GM21717 (cell line): Measurements from ENCODE around the gene PIK3R5.

Experiments used
- ATAC-seq: cut with Tn5 transposase; IDR thresholded peaks from one replicate; pipeline ENCODE4 v1.9.1; 2021; ENCODE audit warnings: mild to moderate bottlenecking, moderate library complexity; ENCODE audit not compliant: unreplicated experiment

The PIK3R5 gene, protein sequence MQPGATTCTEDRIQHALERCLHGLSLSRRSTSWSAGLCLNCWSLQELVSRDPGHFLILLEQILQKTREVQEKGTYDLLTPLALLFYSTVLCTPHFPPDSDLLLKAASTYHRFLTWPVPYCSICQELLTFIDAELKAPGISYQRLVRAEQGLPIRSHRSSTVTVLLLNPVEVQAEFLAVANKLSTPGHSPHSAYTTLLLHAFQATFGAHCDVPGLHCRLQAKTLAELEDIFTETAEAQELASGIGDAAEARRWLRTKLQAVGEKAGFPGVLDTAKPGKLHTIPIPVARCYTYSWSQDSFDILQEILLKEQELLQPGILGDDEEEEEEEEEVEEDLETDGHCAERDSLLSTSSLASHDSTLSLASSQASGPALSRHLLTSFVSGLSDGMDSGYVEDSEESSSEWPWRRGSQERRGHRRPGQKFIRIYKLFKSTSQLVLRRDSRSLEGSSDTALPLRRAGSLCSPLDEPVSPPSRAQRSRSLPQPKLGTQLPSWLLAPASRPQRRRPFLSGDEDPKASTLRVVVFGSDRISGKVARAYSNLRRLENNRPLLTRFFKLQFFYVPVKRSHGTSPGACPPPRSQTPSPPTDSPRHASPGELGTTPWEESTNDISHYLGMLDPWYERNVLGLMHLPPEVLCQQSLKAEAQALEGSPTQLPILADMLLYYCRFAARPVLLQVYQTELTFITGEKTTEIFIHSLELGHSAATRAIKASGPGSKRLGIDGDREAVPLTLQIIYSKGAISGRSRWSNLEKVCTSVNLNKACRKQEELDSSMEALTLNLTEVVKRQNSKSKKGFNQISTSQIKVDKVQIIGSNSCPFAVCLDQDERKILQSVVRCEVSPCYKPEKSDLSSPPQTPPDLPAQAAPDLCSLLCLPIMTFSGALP

GRCh38 chr17:8965394-8966168 lies at the start of gene PIK3R5:
Gene PIK3R5 (minus strand): TSS chr17:8965707. CDS start chr17:8911494, 54,213 bp downstream.
- ATAC-seq = peak; percentile 61

GRCh38 chr17:9011001-9011400 lies 45.5 kb upstream of the PIK3R5 start:
- ATAC-seq = no peak

GRCh38 chr17:9009737-9010136 lies 44.2 kb upstream of the PIK3R5 start:
- no peak for ATAC-seq

DNA sequence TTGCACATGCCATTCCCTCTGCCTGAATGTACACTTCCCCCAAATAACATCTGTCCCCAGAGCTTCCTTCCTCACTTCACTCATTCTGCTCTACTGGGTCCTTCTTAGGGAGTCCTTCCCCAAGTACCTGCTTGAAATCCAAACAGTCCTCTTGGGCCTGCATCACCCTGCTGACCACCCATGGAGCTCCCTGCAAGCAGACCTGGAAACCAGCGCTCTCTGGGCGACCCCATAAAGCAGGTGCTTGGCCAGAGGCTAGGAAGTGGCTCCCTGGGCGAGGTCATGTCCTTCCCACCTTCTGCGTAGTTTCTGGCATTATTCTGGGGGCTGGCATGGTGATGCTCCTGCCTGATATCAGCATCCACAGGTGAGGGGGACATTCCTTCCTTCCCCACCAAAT lies 43.6 kb upstream of the PIK3R5 start:
- no peak for ATAC-seq

DNA sequence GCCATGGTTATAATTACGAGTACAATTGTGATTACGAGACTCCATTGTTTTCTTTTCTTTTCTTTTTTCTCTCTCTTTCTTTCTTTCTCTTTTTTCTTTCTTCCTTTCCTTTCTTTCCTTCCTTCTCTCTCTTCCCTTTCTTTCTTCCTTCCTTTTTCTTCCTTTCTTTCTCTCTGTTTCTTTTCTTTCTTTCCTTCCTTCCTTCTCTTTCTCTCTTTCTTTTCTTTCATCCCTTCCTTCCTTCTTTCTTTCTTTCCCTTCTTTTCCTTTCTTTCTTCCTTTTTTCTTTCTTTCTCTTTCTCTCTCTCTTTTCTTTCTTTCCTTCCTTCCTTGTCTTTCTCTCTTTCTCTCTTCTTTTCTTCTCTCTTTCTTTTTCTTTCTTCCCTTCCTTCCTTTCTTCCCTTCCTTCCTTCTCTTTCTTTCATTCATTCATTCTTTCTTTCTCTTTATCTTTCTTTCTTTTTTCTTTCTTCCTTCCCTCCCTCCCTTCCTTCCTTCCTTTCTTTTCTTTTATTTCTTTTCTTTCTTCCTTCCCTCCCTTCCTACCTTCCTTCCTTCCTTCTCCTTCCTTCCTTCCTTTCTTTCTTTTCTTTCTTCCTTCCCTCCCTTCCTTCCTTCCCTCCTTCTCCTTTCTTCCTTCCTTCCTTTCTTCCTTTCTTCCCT lies 41.7 kb upstream of the PIK3R5 start:
- ATAC-seq = no peak

- no peak for ATAC-seq
Observed at GRCh38 chr17:9006175-9006767, 40.8 kb upstream of the PIK3R5 start.

- ATAC-seq = no peak
Observed at GRCh38 chr17:9004961-9005285, 39.4 kb upstream of the PIK3R5 start.

- ATAC-seq = no peak
Observed at GRCh38 chr17:9004132-9004960, 38.8 kb upstream of the PIK3R5 start.

DNA sequence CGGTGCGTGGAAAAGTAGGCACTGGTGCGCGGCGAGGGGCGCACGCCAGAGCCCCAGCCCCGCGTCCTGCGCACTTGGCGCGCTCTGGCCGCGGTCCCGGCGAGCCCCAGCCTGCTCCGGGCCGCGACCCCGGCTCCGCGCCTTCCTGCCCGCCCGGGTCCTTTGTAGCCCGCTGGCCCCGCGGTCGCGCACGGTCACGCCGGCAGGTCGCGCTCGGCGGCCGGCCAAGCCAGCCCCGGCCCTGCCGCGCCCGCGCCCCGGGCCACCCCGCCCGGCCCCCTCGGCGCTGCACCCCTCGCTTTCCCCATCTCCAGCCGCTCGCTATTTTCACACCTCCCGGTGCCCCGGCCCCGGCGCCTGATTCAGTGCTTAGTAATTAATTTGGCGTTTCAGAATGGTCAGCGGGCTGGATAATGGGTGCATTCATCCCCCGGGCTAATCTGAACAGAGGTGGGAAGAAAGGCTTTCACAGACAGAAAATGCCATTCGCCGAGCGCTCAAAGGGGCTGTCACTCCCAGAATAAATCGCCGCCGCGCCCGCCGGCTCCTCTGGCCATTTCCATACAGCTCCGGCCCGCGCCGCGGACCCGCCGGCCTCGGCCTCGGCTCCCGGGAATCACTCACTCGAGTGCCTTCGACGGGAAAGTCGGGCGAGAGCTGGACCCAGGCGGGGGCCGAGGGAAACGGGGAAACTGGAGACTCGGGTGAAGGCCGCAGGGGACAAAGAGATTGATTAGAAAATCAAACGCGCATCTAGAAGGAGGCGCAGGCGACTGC lies 38.0 kb upstream of the PIK3R5 start:
- no peak for ATAC-seq

DNA sequence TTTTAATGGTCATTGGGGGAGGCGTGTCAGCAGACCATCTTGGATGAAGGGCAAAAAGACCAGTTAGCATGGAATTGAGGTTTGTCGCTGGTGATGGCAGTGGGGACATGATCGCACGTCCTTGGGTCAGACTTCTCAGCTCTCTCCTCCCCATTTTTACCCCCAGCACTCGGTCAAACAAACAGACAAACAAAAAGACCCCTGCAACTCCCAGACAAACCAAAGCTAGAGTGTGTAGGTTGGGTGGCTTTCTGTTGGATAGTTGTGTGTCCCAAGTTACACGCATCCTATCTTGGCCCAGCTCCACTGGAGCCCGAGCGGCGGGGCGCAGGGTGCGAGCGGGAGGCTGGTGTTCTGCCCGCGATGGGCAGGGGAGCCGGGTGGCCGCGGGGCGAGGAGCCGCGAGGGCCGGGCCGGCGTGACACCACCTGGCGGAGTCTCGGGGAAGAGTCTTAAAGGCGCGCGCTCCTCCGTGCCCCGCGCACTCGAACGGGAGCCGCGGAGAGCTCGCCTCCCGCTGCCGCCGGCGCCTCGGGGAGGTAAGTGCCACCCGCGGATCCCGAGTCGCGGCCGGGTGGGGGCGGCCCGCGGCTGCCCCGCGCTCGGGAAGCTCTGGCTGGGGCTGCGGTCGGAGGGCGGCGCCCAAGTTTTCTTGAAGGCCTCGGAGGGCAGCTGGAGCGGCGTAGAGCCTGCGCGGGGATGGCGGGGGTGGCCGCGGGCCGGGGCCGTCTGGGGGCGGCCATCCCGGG lies 37.3 kb upstream of the PIK3R5 start:
- ATAC-seq = no peak

DNA sequence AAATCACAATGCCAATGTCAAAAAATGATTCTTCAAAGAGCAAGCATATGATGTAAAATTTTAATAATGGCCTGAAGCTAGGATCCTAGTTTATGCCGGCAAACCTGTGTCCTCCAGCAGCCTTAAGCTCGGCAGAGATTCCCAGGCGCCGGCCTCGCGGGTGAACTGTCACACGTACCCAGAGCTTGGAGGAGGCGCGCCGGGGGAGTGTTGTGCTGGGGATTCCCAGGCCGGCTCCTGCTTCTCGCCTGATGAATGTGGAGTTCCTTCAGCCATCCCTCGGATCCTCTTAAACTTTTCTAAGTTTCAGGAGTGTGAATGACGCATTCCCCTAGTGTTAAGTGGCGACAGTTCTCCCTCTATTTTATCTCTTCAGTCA lies 36.7 kb upstream of the PIK3R5 start:
- ATAC-seq = no peak

DNA sequence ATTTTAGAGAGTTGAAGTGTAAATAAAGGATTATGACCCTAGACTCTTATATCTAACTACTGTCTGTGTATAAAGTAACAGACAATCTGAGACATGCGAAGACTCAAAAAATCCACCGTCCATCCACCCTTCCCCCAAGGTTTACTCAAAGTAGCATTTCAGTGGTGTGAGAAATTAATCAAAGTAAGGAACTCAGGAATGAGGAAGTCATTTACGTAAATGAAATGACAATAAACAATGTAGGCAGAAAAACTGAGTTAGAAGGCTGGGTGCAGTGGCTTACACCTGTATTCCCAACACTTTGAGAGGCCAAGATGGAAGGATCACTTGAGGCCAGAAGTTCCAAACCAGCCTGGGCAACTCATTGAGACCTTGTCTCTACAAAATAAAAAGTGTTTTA lies 36.1 kb upstream of the PIK3R5 start:
- no peak for ATAC-seq

GRCh38 chr17:8997994-8998628 lies 32.6 kb upstream of the PIK3R5 start:
- ATAC-seq = no peak

GRCh38 chr17:8995711-8996110 lies 30.2 kb upstream of the PIK3R5 start:
- no peak for ATAC-seq

DNA sequence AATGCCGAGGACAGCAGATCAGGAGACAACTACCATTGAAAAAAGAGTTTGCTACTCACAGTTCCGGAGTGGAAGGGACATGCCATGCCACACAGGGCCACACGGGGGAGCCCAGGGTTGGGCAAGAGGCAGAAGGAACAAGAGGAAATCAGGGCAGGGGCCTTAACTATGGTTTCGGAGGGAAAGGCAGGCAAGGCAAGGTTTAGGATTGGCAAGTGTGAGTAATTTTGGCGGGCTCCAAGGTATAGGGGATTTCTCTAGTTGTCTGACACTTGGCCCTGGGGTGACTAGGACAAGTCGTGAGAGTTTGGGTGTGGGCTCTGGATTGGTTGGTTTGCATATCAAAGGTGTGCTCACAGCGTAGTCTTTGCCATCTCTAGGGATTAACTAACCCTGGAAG lies 28.8 kb upstream of the PIK3R5 start:
- no peak for ATAC-seq

DNA sequence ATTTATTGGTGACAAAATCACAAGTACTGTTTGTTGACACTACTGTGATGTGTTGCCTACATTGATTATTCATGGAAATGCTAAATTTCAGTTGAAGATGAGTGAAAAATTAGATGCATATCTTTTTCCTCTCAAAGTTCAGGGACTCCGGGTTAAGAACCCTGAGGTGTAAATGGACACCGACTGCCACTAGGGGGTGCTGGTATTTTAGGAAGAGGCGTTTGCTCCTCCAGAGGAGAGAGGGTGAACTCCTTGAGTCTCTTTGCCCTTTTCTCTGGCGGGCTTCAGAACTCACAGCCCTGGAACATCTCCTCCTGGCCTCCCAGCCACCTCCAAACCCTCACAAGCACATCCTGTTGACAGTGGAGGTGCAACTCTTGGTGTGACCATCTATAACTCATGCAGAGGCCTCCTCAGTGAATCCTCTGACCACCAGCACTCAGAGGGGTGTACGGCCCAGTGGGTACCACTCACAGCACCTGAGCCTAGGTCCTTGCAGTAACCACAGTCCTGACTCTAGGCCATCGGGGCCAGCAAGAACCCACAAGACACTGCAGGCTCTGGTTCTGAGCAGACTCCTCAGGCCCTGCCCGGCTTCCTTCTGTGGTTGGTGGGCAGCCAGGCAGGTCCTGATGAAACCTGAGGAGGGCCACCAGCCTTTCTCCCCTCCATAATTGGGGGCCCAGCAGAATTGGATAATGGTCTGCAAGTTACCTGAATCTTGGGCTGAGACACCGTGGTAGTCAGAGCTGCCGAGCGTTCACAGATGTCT lies 26.2 kb upstream of the PIK3R5 start:
- ATAC-seq = no peak
